K562 treated with DMSO at 1 percent for 24 hours (cell line): ENCODE results near the gene MRPL44. TPM values are rescaled to one million over a fixed set of nuclear protein-coding genes. Genes with fewer than 3 reads are reported as not detected.

ENCODE experiments used
- total RNA-seq: library from RNA; unstranded; fragments of 300-600 nt; gene quantifications from 2 replicates; pipeline ENCODE4 v1.2.3, GENCODE V29; 2022; ENCODE audit warnings: low read depth; ENCODE audit not compliant: insufficient read depth

Gene MRPL44
- total RNA-seq: 13.5 and 14.0 TPM in 2 replicates

GRCh38 chr2:223957092-223957851 lies at the start of gene MRPL44:
TSS of gene MRPL44 (plus strand) at chr2:223957463. CDS start at chr2:223957473, 10 bp downstream.

GRCh38 chr2:223944703-223945531 lies 12.3 kb upstream of the MRPL44 start, which contains the start of gene WDFY1:
TSS of gene WDFY1 (minus strand) at chr2:223945335. CDS start at chr2:223945284, 51 bp downstream.

Other genes starting within 250 kb of the MRPL44 start
- 0.88 TPM in 1 of 2 replicates, not detected in the other for gene AP1S3, start 119.9 kb upstream of the MRPL44 start, total RNA-seq
- 17.4 and 20.9 TPM in 2 replicates for gene WDFY1, start 12.1 kb upstream of the MRPL44 start, total RNA-seq
- gene SERPINE2, start 81.8 kb downstream of the MRPL44 start, total RNA-seq: 0.52 and 1.5 TPM in 2 replicates